BJ (cell line): ENCODE data around the gene KRT3. TPM values are rescaled to one million over a fixed set of nuclear protein-coding genes. Genes with fewer than 3 reads are reported as not detected.

Source experiments
- CTCF ChIA-PET: fragments of 350-600 bp; formaldehyde crosslinking; extraction: SDS; loops from one replicate; lab custom pipeline; 2021; ENCODE audit warnings: antibody characterized with exemption, inconsistent platforms; lab: Yijun Ruan, JAX
- POLR2A ChIA-PET: fragments of 300-600 bp; sonication (Branson Sonifier 250); formaldehyde crosslinking; extraction: SDS; loops from one replicate; lab custom pipeline; 2021; ENCODE audit warnings: antibody characterized with exemption; lab: Charles Lee
- DNase-seq: peaks from one replicate; pipeline ENCODE4 v3.0.0-alpha.2; 2011; ENCODE audit warnings: low read depth
- H3K27me3 ChIP-seq: 2 replicates; pipeline ENCODE4 v1.6.0; 2011; ENCODE audit warnings: low read length; ENCODE audit not compliant: control insufficient read depth, insufficient read depth
- H3K36me3 ChIP-seq: 2 replicates; pipeline ENCODE4 v1.5.1; 2011; ENCODE audit warnings: low read length; ENCODE audit not compliant: control insufficient read depth, insufficient read depth
- H3K4me3 ChIP-seq: 2 replicates; pipeline ENCODE4 v1.5.1; 2011; ENCODE audit warnings: low read depth, mild to moderate bottlenecking, control low read depth, low read length
- CTCF ChIP-seq: IDR thresholded peaks from 2 replicates; pipeline ENCODE4 v1.5.1; 2011; ENCODE audit warnings: low read depth, mild to moderate bottlenecking, control low read depth, inconsistent platforms, low read length, moderate library complexity; ENCODE audit not compliant: insufficient read depth
- polyA plus RNA-seq: library from polyadenylated mRNA; depleted of rRNA; stranded (reverse); fragments of >200 nt; gene quantifications from 2 replicates; pipeline ENCODE4 v1.2.3, GENCODE V29; 2011

Gene KRT3
- polyA plus RNA-seq, 1 experiment = not detected

DNA sequence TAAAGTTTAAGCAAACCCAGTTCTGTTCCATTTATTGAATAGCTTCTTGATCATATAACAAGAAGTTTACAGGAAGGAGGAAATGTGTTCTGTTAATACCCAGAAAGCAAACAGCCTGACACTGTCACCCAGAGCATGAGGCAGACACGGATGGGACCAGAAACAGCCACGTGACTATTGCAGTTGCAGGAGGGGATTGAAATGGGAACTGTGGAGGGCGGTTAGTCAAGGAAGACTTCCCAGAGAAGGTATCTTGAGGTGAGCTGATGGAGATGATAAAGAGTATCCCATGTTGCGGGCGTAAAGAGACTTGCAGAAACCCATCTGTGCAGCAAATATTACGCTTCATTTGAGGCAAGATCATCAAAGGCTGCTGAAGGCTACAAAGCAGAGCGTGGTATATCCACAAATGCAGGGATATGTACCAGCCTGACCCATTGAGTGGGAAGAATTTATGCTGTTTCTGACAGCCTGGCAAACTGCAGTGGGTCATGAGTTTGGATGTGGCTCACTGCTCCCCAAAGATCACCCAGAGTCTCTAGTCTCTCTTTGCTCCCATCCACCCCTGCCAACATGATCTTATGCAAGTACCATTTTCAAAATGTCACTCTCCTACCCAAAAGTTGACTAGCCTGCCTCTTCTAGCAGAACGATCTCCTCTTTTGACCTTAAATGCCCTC, 39.5 kb downstream of the KRT3 start:
- POLR2A ChIA-PET = no interaction called here

GRCh38 chr12:52755533-52755932, 40.4 kb downstream of the KRT3 start:
- CTCF ChIA-PET = interaction anchor here (0.8 kb wide), 1 partner anchor 39 kb away, joined by 3 read pairs; no protein-coding TSS in a partner anchor
- no peaks in the 10 kb centered on the region for H3K36me3 ChIP-seq
- H3K4me3 ChIP-seq = no peak overlapping the region
- no peak for TF ChIP-seq CTCF
- DNase-seq = no peak
- POLR2A ChIA-PET = no interaction called here
- H3K27me3 ChIP-seq = no peaks in the 10 kb centered on the region; the same call in 1 of the 2 replicates

More for the DNA sequence above, 39.5 kb downstream of the KRT3 start:
- Histone ChIP-seq H3K4me3 (no peak overlapping the region), H3K36me3 (no peaks in the 10 kb centered on the region), H3K27me3 (no peaks in the 10 kb centered on the region; the same call in 1 of the 2 replicates)
- TF ChIP-seq CTCF = no peak
- no peak for DNase-seq
- CTCF ChIA-PET = interaction anchor here (0.8 kb wide), 1 partner anchor 38 kb away, joined by 3 read pairs; no protein-coding TSS in a partner anchor

DNA sequence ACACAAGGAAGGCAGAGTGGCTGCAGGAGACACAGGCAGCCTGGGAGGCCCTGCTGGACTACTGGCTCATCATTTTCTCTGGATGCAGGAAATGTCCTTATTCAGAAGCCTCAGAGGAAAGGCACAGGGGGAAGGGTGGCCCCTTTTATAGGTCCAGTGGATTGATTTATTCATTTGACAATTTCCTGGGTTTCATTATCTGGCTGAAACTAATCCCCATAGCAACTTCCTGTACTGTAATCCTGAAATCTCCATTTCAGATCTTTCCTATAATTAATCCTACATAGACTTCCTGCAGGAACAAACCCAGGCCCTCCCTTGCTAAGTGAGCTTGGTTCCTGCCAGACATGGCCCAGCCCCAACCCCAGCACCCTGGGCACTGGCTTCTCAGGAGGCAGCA, 41.8 kb downstream of the KRT3 start:
- Histone ChIP-seq H3K27me3 (peaks cover 2% of the 10 kb centered on the region), H3K36me3 (no peaks in the 10 kb centered on the region), H3K4me3 (no peak overlapping the region)
- TF ChIP-seq CTCF = no peak
- no peak for DNase-seq
- CTCF ChIA-PET = no interaction called here
- POLR2A ChIA-PET = no interaction called here

- ChIA-PET POLR2A (no interaction called here), CTCF (no interaction called here)
- Histone ChIP-seq H3K27me3 (peaks cover 2% of the 10 kb centered on the region), H3K36me3 (no peaks in the 10 kb centered on the region), H3K4me3 (no peak overlapping the region)
- no peak for TF ChIP-seq CTCF
- no peak for DNase-seq
Observed at GRCh38 chr12:52753283-52753682, 42.6 kb downstream of the KRT3 start.

DNA sequence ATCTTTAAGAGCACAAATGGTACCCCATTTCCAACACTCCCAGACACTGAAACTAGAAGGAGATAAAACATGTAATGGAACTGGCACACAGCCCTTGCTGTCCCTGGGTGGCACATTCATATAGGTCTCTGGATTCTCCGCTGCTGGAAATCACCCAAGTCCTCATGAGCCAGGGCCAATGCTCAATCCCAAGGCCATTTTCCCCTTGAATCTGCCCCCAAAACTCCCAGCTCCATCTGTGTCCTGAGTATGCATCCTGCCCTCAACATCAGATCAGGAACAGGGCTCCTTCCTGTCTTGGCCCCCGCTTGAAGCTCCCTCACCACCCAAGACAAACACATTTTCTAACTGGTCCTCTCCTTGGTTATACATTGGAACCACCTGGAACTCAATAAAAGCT, 43.4 kb downstream of the KRT3 start:
- CTCF ChIA-PET = no interaction called here
- POLR2A ChIA-PET = no interaction called here
- Histone ChIP-seq H3K27me3 (peaks cover 2% of the 10 kb centered on the region), H3K36me3 (no peaks in the 10 kb centered on the region), H3K4me3 (no peak overlapping the region)
- no peak for DNase-seq
- no peak for TF ChIP-seq CTCF
